Measurements from ENCODE around the gene APOH. TPM values are rescaled to one million over a fixed set of nuclear protein-coding genes. Genes with fewer than 3 reads are reported as not detected.

The APOH gene
- total and polyA plus RNA-seq, 9 of the 15 experiments (the other 6 are each of a cell fraction or from before 2014, with no cell fraction given), result 1.1 TPM; not detected in 8

DNA sequence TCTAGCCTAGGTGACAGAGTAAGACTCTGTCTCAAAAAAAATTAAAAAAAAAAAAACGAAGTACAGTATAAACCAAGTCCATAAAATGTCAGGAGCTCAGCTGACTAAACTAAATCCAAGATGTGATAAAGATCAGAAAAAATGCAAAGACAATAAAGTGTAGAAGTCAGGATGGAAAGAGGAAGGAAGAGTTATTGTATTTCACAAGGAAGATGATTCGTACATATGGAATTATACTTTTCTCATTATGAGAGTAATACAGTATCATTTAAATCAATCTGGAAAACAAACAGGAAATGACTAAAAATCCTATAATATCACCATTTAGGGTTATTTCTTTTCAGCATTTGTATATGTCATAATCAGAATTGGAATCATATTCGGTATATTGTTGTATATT lies 11.4 kb upstream of the APOH start:
- no peaks in the 10 kb centered on the region for H4K20me1 ChIP-seq (replicated peaks; ENCODE audit: control insufficient read depth, insufficient read depth, low read length)
- H3K4me1 ChIP-seq (replicated peaks in 1 of 2; ENCODE audit: control insufficient read depth in 2 of 2, insufficient read depth in 2 of 2, low read length in 2 of 2), result no peaks in the 10 kb centered on the region
- intact Hi-C loops (cut with micrococcal nuclease), result no loop called here
- H3K79me2 ChIP-seq (ENCODE audit: control insufficient read depth, insufficient read depth, low read length), result no peaks in the 10 kb centered on the region
- ChIA-PET CTCF (ENCODE audit: low intra/inter-chr PET ratio) (interaction anchor here (0.7 kb wide), 1 partner anchor 384 kb away, joined by 4 read pairs; no protein-coding TSS in a partner anchor), POLR2A (no interaction called here)
- no peak overlapping the region for H3K4me3 ChIP-seq
- no peak for DNase-seq (ENCODE audit: extremely low read depth in 1 of 4, low spot score in 3 of 4)
- no peaks in the 10 kb centered on the region for H3K9me3 ChIP-seq (replicated peaks; ENCODE audit: control insufficient read depth, insufficient read depth, low read depth, low read length)
- no peaks in the 10 kb centered on the region for H3K9me1 ChIP-seq (ENCODE audit: control insufficient read depth, insufficient read depth, low read length)
- no peak overlapping the region for H2AFZ ChIP-seq (ENCODE audit: low read depth, low read length)
- 0% methylated on average over 3 of the region's 3 CpGs for WGBS (ENCODE audit: insufficient coverage, low coverage, missing lambda C conversion rate)
- no peak for FAIRE-seq
- ATAC-seq, result no peak
- no peak overlapping the region for H3K9ac ChIP-seq (ENCODE audit: insufficient read depth in 1 of 2, low read depth in 2 of 2, low read length in 2 of 2)
- H3K27ac ChIP-seq (ENCODE audit: extremely low read depth, low read depth, low read length), result no peak overlapping the region
- no peak overlapping the region for H3K4me2 ChIP-seq (ENCODE audit: insufficient read depth, low read length)
- in situ Hi-C loops (cut with MboI), result no loop called here
- no peaks in the 10 kb centered on the region for H3K36me3 ChIP-seq (ENCODE audit: control insufficient read depth, insufficient read depth, low read length)
- no TSS peak for BruUV-seq (replicated peaks)
- H3K27me3 ChIP-seq (ENCODE audit: control insufficient read depth in 2 of 2, insufficient read depth in 2 of 2, low read length in 2 of 2), result peaks cover 12 to 13% of the 10 kb centered on the region in 2 experiments; a peak in 3 of 5 replicates
- TF ChIP-seq FOXJ3 (CRISPR knock-in tag; IDR thresholded peaks at IDR 0.05) (no peak), SIRT6 (IDR thresholded peaks at IDR 0.05; ENCODE audit: low read depth, low read length) (no peak), HMGN3 (IDR thresholded peaks at IDR 0.05; ENCODE audit: borderline replicate concordance, extremely low read depth, insufficient read length, low read depth, low read length) (no peak), POLR2B (IDR thresholded peaks at IDR 0.05; ENCODE audit: low read depth, partially characterized antibody) (no peak), RUNX1 (IDR thresholded peaks at IDR 0.05; ENCODE audit: low read depth) (no peak), CC2D1A (IDR thresholded peaks at IDR 0.05) (no peak), MAFF (IDR thresholded peaks at IDR 0.05; ENCODE audit: low read length) (no peak), HDAC8 (tag; IDR thresholded peaks at IDR 0.05) (no peak), GTF2E2 (tag; IDR thresholded peaks at IDR 0.05) (no peak), TAF9B (IDR thresholded peaks at IDR 0.05; ENCODE audit: partially characterized antibody) (no peak)
- TF ChIP-seq, protein P1, sequence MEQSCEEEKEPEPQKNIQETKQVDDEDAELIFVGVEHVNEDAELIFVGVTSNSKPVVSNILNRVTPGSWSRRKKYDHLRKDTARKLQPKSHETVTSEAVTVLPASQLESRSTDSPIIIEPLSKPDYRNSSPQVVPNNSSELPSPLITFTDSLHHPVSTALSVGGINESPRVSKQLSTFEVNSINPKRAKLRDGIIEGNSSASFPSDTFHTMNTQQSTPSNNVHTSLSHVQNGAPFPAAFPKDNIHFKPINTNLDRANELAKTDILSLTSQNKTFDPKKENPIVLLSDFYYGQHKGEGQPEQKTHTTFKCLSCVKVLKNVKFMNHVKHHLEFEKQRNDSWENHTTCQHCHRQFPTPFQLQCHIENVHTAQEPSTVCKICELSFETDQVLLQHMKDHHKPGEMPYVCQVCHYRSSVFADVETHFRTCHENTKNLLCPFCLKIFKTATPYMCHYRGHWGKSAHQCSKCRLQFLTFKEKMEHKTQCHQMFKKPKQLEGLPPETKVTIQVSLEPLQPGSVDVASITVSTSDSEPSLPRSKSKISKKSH (CRISPR knock-in tag; IDR thresholded peaks at IDR 0.05), result no peak
- TF ChIP-seq, protein P2, sequence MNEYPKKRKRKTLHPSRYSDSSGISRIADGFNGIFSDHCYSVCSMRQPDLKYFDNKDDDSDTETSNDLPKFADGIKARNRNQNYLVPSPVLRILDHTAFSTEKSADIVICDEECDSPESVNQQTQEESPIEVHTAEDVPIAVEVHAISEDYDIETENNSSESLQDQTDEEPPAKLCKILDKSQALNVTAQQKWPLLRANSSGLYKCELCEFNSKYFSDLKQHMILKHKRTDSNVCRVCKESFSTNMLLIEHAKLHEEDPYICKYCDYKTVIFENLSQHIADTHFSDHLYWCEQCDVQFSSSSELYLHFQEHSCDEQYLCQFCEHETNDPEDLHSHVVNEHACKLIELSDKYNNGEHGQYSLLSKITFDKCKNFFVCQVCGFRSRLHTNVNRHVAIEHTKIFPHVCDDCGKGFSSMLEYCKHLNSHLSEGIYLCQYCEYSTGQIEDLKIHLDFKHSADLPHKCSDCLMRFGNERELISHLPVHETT (CRISPR knock-in tag; conservative IDR thresholded peaks at IDR 0.05 in 1 of 2, IDR thresholded peaks at IDR 0.05 in 1 of 2), result no peak
- TF ChIP-seq, protein P3, sequence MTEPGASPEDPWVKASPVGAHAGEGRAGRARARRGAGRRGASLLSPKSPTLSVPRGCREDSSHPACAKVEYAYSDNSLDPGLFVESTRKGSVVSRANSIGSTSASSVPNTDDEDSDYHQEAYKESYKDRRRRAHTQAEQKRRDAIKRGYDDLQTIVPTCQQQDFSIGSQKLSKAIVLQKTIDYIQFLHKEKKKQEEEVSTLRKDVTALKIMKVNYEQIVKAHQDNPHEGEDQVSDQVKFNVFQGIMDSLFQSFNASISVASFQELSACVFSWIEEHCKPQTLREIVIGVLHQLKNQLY (CRISPR knock-in tag; conservative IDR thresholded peaks at IDR 0.05), result no peak
- TF ChIP-seq, protein P4, sequence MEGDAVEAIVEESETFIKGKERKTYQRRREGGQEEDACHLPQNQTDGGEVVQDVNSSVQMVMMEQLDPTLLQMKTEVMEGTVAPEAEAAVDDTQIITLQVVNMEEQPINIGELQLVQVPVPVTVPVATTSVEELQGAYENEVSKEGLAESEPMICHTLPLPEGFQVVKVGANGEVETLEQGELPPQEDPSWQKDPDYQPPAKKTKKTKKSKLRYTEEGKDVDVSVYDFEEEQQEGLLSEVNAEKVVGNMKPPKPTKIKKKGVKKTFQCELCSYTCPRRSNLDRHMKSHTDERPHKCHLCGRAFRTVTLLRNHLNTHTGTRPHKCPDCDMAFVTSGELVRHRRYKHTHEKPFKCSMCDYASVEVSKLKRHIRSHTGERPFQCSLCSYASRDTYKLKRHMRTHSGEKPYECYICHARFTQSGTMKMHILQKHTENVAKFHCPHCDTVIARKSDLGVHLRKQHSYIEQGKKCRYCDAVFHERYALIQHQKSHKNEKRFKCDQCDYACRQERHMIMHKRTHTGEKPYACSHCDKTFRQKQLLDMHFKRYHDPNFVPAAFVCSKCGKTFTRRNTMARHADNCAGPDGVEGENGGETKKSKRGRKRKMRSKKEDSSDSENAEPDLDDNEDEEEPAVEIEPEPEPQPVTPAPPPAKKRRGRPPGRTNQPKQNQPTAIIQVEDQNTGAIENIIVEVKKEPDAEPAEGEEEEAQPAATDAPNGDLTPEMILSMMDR (IDR thresholded peaks at IDR 0.05 in 2 of 3, conservative IDR thresholded peaks at IDR 0.05 in 1 of 3; ENCODE audit: insufficient read depth in 2 of 3, low read depth in 1 of 3, low read length in 3 of 3), result no peak
- TF ChIP-seq, protein P5, sequence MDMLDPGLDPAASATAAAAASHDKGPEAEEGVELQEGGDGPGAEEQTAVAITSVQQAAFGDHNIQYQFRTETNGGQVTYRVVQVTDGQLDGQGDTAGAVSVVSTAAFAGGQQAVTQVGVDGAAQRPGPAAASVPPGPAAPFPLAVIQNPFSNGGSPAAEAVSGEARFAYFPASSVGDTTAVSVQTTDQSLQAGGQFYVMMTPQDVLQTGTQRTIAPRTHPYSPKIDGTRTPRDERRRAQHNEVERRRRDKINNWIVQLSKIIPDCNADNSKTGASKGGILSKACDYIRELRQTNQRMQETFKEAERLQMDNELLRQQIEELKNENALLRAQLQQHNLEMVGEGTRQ (CRISPR knock-in tag; IDR thresholded peaks at IDR 0.05), result no peak

Measured in K562 (cell line).